ENCODE results near the gene GPATCH8.
A peak's percentile ranks its signal among the peaks of the same experiment; 100 is the strongest.

Gene GPATCH8

DNA sequence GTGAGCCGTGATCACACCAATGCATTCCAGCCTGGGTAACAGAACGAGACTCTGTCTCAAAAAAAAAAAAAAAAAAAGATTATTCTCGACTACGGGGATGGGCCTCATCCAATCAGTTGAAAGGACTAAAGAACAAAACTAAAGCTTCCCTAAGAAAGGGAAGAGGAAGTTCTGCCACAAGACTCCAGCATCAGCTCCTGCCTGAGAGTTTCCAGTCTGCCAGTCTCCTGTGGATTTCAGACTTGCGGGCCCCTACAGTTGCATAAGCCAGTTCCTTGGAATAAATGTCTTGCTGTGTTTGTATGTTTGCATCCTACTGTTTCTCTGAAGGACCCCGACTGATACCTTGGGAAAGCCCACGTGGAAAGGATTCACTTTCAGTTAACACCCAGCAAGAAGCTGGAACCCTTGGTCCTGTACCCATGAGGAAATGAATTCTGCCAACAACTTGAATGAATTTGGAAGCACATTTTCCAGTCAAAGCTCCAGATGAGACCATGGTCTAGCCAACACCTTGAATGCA is 27.8 kb upstream of the GPATCH8 start:
- ChIA-PET POLR2A (interaction anchor here (0.7 kb wide), 1 partner anchor 368 kb away, joined by 4 read pairs; no protein-coding TSS in a partner anchor), CTCF (interaction anchor here (0.6 to 7.3 kb wide), 10 partner anchors 9 to 140 kb away, joined by 3 to 86 read pairs (median 4); no protein-coding TSS in a partner anchor)
- H3K36me3 ChIP-seq (ENCODE audit: control insufficient read depth in 2 of 2, insufficient read depth in 1 of 2, low read length in 2 of 2), result no peaks in the 10 kb centered on the region
- no peak overlapping the region for H3K4me3 ChIP-seq (ENCODE audit: low read depth, low read length)
- TF ChIP-seq ZBTB17 (tag by site-specific recombination; IDR thresholded peaks at IDR 0.05) (no peak), ZIC2 (tag by site-specific recombination; IDR thresholded peaks at IDR 0.05) (peak; percentile 96), ZNF10 (tag by site-specific recombination; IDR thresholded peaks at IDR 0.05) (peak; percentile 47; the same call in 1 of the 2 replicates)
- H3K27ac ChIP-seq (ENCODE audit: extremely low read depth, low read depth, low read length), result no peak overlapping the region
- no peaks in the 10 kb centered on the region for H3K9me3 ChIP-seq (ENCODE audit: control insufficient read depth, insufficient read depth, low read depth, low read length)
- no peaks in the 10 kb centered on the region; the same call in 1 of the 2 replicates for H3K4me1 ChIP-seq (ENCODE audit: control insufficient read depth, insufficient read depth, low read length)

DNA sequence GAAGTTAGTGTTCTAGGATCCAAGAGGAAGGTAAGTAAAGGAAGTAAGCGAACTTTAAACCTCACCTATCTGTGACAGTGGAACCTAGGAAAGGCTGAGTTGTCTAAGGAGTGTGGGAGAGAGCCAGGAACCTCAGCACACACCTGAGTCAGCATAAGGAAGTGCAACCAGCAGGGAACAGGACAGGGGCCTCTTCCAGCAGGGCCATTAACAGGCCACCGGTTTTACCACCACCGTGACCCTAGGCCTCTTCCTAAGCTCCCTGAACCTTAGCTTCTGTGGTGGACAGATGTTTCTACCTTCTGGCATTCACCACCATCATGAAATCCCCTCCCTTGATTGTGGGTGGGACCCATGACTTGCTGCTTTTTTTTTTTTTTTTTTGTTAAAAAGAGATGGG is 26.7 kb upstream of the GPATCH8 start:
- no peak for TF ChIP-seq ZNF571 (tag by site-specific recombination; IDR thresholded peaks at IDR 0.05)
- TF ChIP-seq ZNF501 (tag by site-specific recombination; IDR thresholded peaks at IDR 0.05), result no peak
- no peak for TF ChIP-seq ZNF623 (tag by site-specific recombination; IDR thresholded peaks at IDR 0.05)
- no peak for TF ChIP-seq ZNF239 (tag by site-specific recombination; IDR thresholded peaks at IDR 0.05)
- TF ChIP-seq SETDB1 (IDR thresholded peaks at IDR 0.05; ENCODE audit: insufficient read length, low read length), result no peak
- TF ChIP-seq ZNF830 (tag by site-specific recombination; IDR thresholded peaks at IDR 0.05; ENCODE audit: low read depth), result no peak
- TF ChIP-seq, protein P1, sequence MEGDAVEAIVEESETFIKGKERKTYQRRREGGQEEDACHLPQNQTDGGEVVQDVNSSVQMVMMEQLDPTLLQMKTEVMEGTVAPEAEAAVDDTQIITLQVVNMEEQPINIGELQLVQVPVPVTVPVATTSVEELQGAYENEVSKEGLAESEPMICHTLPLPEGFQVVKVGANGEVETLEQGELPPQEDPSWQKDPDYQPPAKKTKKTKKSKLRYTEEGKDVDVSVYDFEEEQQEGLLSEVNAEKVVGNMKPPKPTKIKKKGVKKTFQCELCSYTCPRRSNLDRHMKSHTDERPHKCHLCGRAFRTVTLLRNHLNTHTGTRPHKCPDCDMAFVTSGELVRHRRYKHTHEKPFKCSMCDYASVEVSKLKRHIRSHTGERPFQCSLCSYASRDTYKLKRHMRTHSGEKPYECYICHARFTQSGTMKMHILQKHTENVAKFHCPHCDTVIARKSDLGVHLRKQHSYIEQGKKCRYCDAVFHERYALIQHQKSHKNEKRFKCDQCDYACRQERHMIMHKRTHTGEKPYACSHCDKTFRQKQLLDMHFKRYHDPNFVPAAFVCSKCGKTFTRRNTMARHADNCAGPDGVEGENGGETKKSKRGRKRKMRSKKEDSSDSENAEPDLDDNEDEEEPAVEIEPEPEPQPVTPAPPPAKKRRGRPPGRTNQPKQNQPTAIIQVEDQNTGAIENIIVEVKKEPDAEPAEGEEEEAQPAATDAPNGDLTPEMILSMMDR (tag by site-specific recombination; IDR thresholded peaks at IDR 0.05), result no peak
- TF ChIP-seq, protein P2, sequence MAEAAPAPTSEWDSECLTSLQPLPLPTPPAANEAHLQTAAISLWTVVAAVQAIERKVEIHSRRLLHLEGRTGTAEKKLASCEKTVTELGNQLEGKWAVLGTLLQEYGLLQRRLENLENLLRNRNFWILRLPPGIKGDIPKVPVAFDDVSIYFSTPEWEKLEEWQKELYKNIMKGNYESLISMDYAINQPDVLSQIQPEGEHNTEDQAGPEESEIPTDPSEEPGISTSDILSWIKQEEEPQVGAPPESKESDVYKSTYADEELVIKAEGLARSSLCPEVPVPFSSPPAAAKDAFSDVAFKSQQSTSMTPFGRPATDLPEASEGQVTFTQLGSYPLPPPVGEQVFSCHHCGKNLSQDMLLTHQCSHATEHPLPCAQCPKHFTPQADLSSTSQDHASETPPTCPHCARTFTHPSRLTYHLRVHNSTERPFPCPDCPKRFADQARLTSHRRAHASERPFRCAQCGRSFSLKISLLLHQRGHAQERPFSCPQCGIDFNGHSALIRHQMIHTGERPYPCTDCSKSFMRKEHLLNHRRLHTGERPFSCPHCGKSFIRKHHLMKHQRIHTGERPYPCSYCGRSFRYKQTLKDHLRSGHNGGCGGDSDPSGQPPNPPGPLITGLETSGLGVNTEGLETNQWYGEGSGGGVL (tag by site-specific recombination; IDR thresholded peaks at IDR 0.05), result no peak
- TF ChIP-seq ZNF114 (tag by site-specific recombination; IDR thresholded peaks at IDR 0.05), result no peak
- no peak for TF ChIP-seq ZNF292 (tag by site-specific recombination; IDR thresholded peaks at IDR 0.05; ENCODE audit: borderline replicate concordance, low read depth)
- no peak for TF ChIP-seq ZNF184 (tag by site-specific recombination; IDR thresholded peaks at IDR 0.05)
- ChIA-PET POLR2A (no interaction called here), CTCF (interaction anchor here (0.6 to 7.3 kb wide), 5 partner anchors 14 to 141 kb away, joined by 4 to 86 read pairs (median 5); no protein-coding TSS in a partner anchor)
- H3K4me3 ChIP-seq (ENCODE audit: low read depth, low read length), result no peak overlapping the region
- H3K36me3 ChIP-seq (ENCODE audit: control insufficient read depth in 2 of 2, insufficient read depth in 1 of 2, low read length in 2 of 2), result no peaks in the 10 kb centered on the region
- no peaks in the 10 kb centered on the region; the same call in 1 of the 2 replicates for H3K4me1 ChIP-seq (ENCODE audit: control insufficient read depth, insufficient read depth, low read length)
- no peak overlapping the region for H3K27ac ChIP-seq (ENCODE audit: extremely low read depth, low read depth, low read length)
- no peaks in the 10 kb centered on the region for H3K9me3 ChIP-seq (ENCODE audit: control insufficient read depth, insufficient read depth, low read depth, low read length)

DNA sequence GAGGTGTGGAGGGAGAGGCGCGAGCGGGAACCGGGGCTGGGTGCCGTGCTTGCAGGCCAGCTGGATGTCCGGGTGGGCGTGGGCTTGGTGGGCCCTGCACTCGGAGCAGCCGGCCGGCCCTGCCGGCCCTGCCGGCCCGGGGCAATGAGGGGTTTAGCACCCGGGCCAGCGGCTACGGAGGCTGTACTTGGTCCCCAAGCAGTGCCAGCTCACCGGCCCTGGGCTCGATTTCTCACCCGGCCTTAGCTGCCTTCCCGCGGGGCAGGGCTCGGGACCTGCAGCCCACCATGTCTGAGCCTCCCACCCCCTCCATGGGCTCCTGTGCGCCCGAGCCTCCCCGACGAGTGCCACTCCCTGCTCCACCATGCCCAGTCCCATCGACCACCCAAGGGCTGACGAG is 24.7 kb upstream of the GPATCH8 start:
- no peaks in the 10 kb centered on the region for H3K4me1 ChIP-seq (ENCODE audit: control insufficient read depth, insufficient read depth, low read length)
- H3K27ac ChIP-seq (ENCODE audit: extremely low read depth, low read depth, low read length), result no peak overlapping the region
- no peaks in the 10 kb centered on the region for H3K9me3 ChIP-seq (ENCODE audit: control insufficient read depth, insufficient read depth, low read depth, low read length)
- no peak for TF ChIP-seq ZNF350 (tag by site-specific recombination; IDR thresholded peaks at IDR 0.05)
- TF ChIP-seq ZNF311 (tag by site-specific recombination; IDR thresholded peaks at IDR 0.05; ENCODE audit: borderline replicate concordance), result no peak
- TF ChIP-seq ZNF354C (tag by site-specific recombination; IDR thresholded peaks at IDR 0.05; ENCODE audit: borderline replicate concordance, low read depth), result no peak
- TF ChIP-seq MEIS1 (CRISPR knock-in tag; IDR thresholded peaks at IDR 0.05; ENCODE audit: borderline replicate concordance), result no peak
- TF ChIP-seq GLIS2 (tag by site-specific recombination; IDR thresholded peaks at IDR 0.05), result no peak
- TF ChIP-seq, protein P3, sequence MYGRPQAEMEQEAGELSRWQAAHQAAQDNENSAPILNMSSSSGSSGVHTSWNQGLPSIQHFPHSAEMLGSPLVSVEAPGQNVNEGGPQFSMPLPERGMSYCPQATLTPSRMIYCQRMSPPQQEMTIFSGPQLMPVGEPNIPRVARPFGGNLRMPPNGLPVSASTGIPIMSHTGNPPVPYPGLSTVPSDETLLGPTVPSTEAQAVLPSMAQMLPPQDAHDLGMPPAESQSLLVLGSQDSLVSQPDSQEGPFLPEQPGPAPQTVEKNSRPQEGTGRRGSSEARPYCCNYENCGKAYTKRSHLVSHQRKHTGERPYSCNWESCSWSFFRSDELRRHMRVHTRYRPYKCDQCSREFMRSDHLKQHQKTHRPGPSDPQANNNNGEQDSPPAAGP (tag by site-specific recombination; IDR thresholded peaks at IDR 0.05), result no peak
- TF ChIP-seq ZNF184 (tag by site-specific recombination; IDR thresholded peaks at IDR 0.05), result no peak
- TF ChIP-seq, protein P4, sequence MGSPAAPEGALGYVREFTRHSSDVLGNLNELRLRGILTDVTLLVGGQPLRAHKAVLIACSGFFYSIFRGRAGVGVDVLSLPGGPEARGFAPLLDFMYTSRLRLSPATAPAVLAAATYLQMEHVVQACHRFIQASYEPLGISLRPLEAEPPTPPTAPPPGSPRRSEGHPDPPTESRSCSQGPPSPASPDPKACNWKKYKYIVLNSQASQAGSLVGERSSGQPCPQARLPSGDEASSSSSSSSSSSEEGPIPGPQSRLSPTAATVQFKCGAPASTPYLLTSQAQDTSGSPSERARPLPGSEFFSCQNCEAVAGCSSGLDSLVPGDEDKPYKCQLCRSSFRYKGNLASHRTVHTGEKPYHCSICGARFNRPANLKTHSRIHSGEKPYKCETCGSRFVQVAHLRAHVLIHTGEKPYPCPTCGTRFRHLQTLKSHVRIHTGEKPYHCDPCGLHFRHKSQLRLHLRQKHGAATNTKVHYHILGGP (tag by site-specific recombination; IDR thresholded peaks at IDR 0.05), result no peak
- TF ChIP-seq, protein P5, sequence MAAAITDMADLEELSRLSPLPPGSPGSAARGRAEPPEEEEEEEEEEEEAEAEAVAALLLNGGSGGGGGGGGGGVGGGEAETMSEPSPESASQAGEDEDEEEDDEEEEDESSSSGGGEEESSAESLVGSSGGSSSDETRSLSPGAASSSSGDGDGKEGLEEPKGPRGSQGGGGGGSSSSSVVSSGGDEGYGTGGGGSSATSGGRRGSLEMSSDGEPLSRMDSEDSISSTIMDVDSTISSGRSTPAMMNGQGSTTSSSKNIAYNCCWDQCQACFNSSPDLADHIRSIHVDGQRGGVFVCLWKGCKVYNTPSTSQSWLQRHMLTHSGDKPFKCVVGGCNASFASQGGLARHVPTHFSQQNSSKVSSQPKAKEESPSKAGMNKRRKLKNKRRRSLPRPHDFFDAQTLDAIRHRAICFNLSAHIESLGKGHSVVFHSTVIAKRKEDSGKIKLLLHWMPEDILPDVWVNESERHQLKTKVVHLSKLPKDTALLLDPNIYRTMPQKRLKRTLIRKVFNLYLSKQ (tag by site-specific recombination; IDR thresholded peaks at IDR 0.05; ENCODE audit: borderline replicate concordance), result no peak
- CTCF ChIA-PET, result no interaction called here
- H3K36me3 ChIP-seq (ENCODE audit: control insufficient read depth in 2 of 2, insufficient read depth in 1 of 2, low read length in 2 of 2), result no peaks in the 10 kb centered on the region
- no peak overlapping the region for H3K4me3 ChIP-seq (ENCODE audit: low read depth, low read length)
- POLR2A ChIA-PET, result interaction anchor here (1.2 kb wide), 1 partner anchor 29 kb away, joined by 3 read pairs; no protein-coding TSS in a partner anchor
